Uterus (tissue), 2 donors: ENCODE results near the gene CSE1L.
"Not testable (repeated sequence)": the region's sequence is repeated elsewhere in the genome, so short reads cannot be mapped to it uniquely, and the experiment has no call there.

Experiments
- POLR2A ChIP-seq, 2 donors: fragments of 450-650 bp; IDR thresholded peaks; one replicate each; pipeline ENCODE4 v1.6.1; 2016; ENCODE audit warnings: antibody characterized with exemption in 2 of 2, mild to moderate bottlenecking in 1 of 2, moderate library complexity in 1 of 2
- TF ChIP-seq, protein P1 (sequence below), 4 experiments: fragments of 200-600 bp in 2 of 4; fragments of 450-650 bp in 2 of 4; sonication (generic) in 2 of 4; IDR thresholded peaks; one replicate each; pipeline ENCODE4 v1.5.1; 2016 to 2019; ENCODE audit warnings: antibody characterized with exemption in 4 of 4, mild to moderate bottlenecking in 2 of 4, moderate library complexity in 1 of 4

DNA sequence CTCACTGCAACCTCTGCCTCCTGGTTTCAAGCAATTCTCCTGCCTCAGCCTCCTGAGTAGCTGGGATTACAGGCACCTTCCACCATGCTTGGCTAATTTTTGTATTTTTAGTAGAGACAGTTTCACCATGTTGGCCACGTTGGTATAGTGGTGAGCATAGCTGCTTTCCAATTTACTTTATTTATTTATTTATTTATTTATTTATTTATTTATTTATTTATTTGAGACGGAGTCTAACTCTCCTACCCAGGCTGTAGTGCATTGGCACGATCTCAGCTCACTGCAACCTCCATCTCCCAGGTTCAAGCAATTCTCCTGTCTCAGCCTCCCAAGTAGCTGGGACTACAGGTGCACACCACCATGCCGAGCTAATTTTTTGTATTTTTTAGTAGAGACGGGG, 54.2 kb downstream of the CSE1L start:
- TF ChIP-seq, protein P1, sequence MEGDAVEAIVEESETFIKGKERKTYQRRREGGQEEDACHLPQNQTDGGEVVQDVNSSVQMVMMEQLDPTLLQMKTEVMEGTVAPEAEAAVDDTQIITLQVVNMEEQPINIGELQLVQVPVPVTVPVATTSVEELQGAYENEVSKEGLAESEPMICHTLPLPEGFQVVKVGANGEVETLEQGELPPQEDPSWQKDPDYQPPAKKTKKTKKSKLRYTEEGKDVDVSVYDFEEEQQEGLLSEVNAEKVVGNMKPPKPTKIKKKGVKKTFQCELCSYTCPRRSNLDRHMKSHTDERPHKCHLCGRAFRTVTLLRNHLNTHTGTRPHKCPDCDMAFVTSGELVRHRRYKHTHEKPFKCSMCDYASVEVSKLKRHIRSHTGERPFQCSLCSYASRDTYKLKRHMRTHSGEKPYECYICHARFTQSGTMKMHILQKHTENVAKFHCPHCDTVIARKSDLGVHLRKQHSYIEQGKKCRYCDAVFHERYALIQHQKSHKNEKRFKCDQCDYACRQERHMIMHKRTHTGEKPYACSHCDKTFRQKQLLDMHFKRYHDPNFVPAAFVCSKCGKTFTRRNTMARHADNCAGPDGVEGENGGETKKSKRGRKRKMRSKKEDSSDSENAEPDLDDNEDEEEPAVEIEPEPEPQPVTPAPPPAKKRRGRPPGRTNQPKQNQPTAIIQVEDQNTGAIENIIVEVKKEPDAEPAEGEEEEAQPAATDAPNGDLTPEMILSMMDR (IDR thresholded peaks at IDR 0.05): not testable (repeated sequence)
- not testable (repeated sequence) for TF ChIP-seq POLR2A (IDR thresholded peaks at IDR 0.05)
